HG03159 (cell line): ENCODE data around the gene USP51.
A peak's percentile ranks its signal among the peaks of the same experiment; 100 is the strongest.
"Not testable (repeated sequence)": the region's sequence is repeated elsewhere in the genome, so short reads cannot be mapped to it uniquely, and the experiment has no call there.

Experiments
- ATAC-seq: cut with Tn5 transposase; IDR thresholded peaks from one replicate; pipeline ENCODE4 v1.9.1; 2021; ENCODE audit warnings: mild to moderate bottlenecking, moderate library complexity; ENCODE audit not compliant: unreplicated experiment

USP51 gene

GRCh38 chrX:55489314-55490009, at the start of gene USP51:
USP51 (minus strand) TSS chrX:55489848; CDS start chrX:55488939, 909 bp downstream.
- peak; percentile 63 for ATAC-seq

- no peak for ATAC-seq
Measured at GRCh38 chrX:55524487-55524886, 34.8 kb upstream of the USP51 start.

- no peak for ATAC-seq
Measured at GRCh38 chrX:55523356-55523755, 33.7 kb upstream of the USP51 start.

- no peak for ATAC-seq
Measured at GRCh38 chrX:55522596-55523276, 33.1 kb upstream of the USP51 start.

- no peak for ATAC-seq
Measured at GRCh38 chrX:55521687-55522086, 32.0 kb upstream of the USP51 start.

GRCh38 chrX:55516794-55517481, 27.3 kb upstream of the USP51 start:
- not testable (repeated sequence) for ATAC-seq

GRCh38 chrX:55513045-55513737, 23.5 kb upstream of the USP51 start:
- not testable (repeated sequence) for ATAC-seq

- not testable (repeated sequence) for ATAC-seq
Measured at GRCh38 chrX:55508410-55509152, 18.9 kb upstream of the USP51 start.

GRCh38 chrX:55507699-55508098, 18.1 kb upstream of the USP51 start:
- not testable (repeated sequence) for ATAC-seq

- not testable (repeated sequence) for ATAC-seq
Measured at GRCh38 chrX:55507010-55507409, 17.4 kb upstream of the USP51 start.

- ATAC-seq: no peak
Measured at GRCh38 chrX:55490974-55491373, 1.3 kb upstream of the USP51 start.

GRCh38 chrX:55490121-55490520, 473 bp upstream of the USP51 start:
- no peak for ATAC-seq

- ATAC-seq: peak; percentile 54
Measured at GRCh38 chrX:55488593-55489313, 895 bp downstream of the USP51 start.

- peak; percentile 14 for ATAC-seq
Measured at GRCh38 chrX:55488006-55488592, 1.5 kb downstream of the USP51 start.

GRCh38 chrX:55487143-55487542, 2.5 kb downstream of the USP51 start:
- no peak for ATAC-seq

GRCh38 chrX:55486736-55487135, 2.9 kb downstream of the USP51 start:
- no peak for ATAC-seq

GRCh38 chrX:55484948-55485347, 4.7 kb downstream of the USP51 start:
- ATAC-seq: no peak

- ATAC-seq: no peak
Measured at GRCh38 chrX:55480390-55481062, 9.1 kb downstream of the USP51 start.

GRCh38 chrX:55479956-55480355, 9.7 kb downstream of the USP51 start:
- ATAC-seq: not testable (repeated sequence)
